Mammary epithelial cell (primary cell): ENCODE measurements around the gene ITGAD.

Source experiments
- EZH2 ChIP-seq: IDR thresholded peaks from 2 replicates; pipeline ENCODE4 v1.6.1; 2012; ENCODE audit warnings: low read length, inconsistent platforms, borderline replicate concordance
- TF ChIP-seq, protein P1 (sequence below), 2 donors: IDR thresholded peaks in 1 of 2; conservative IDR thresholded peaks in 1 of 2; 2 replicates each; pipeline ENCODE4 v1.5.1; 2011 to 2012; ENCODE audit warnings: inconsistent platforms in 2 of 2, low read length in 2 of 2, mild to moderate bottlenecking in 2 of 2, control low read depth in 1 of 2, low read depth in 1 of 2; ENCODE audit not compliant: insufficient read depth in 1 of 2; ENCODE audit errors: extremely low read depth in 1 of 2

DNA sequence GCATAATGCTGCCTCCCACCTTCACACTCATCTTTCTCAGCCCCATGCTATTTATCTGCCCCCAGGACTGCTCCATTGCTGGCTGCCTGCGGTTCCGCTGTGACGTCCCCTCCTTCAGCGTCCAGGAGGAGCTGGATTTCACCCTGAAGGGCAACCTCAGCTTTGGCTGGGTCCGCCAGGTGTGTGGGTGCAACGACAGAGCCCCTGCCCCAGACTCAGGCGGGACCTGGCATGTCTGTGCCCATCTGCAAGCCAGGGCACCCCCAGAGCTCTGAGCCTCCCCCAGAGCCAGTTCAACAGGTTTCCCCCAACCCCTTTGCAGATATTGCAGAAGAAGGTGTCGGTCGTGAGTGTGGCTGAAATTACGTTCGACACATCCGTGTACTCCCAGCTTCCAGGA lies 12.9 kb upstream of the ITGAD start:
- TF ChIP-seq EZH2 = no peak
- TF ChIP-seq, protein P1, sequence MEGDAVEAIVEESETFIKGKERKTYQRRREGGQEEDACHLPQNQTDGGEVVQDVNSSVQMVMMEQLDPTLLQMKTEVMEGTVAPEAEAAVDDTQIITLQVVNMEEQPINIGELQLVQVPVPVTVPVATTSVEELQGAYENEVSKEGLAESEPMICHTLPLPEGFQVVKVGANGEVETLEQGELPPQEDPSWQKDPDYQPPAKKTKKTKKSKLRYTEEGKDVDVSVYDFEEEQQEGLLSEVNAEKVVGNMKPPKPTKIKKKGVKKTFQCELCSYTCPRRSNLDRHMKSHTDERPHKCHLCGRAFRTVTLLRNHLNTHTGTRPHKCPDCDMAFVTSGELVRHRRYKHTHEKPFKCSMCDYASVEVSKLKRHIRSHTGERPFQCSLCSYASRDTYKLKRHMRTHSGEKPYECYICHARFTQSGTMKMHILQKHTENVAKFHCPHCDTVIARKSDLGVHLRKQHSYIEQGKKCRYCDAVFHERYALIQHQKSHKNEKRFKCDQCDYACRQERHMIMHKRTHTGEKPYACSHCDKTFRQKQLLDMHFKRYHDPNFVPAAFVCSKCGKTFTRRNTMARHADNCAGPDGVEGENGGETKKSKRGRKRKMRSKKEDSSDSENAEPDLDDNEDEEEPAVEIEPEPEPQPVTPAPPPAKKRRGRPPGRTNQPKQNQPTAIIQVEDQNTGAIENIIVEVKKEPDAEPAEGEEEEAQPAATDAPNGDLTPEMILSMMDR (conservative IDR thresholded peaks at IDR 0.05 in 1 of 2, IDR thresholded peaks at IDR 0.05 in 1 of 2; ENCODE audit: extremely low read depth in 1 of 2, insufficient read depth in 1 of 2, low read depth in 1 of 2, low read length in 2 of 2) = no peak
